ENCODE results near the gene ALG8. TPM values are rescaled to one million over a fixed set of nuclear protein-coding genes. Genes with fewer than 3 reads are reported as not detected.
A peak's percentile ranks its signal among the peaks of the same experiment; 100 is the strongest.

The ALG8 gene
- total RNA-seq, 6 experiments from 2014 or later, result 22.0 to 38.0 (median 30.3) TPM

DNA sequence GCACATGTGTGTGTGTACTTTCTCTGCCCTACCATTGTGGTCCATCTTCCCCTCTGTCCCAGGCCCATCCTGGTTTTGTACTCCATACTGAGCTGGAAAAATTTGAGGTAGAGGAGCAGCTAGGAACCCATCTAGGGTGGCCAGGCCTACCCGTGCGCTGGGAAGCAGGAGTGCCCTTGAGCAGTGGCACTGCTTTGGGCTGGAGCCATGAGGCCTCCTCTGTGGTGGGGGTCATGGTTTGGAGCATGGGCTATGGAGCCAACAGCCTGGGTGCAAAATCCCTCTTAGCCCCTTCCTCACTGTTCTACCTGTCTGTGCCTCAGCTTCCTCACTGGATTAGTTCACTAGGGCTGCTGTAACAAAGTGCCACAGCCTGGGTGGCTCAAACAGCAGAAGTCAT lies 21.9 kb upstream of the ALG8 start:
- intact Hi-C loops (cut with DNase I), result no loop called here
- Histone ChIP-seq H3K27me3 (no peaks in the 10 kb centered on the region), H3K36me3 (no peaks in the 10 kb centered on the region), H3K4me3 (no peak overlapping the region), H3K9me3 (no peaks in the 10 kb centered on the region), H3K27ac (peak overlapping the region in 2 of 3 donors; percentile 60 to 91), H3K4me1 (peaks cover 0 to 81% (median 35%) of the 10 kb centered on the region in 4 donors)
- no peak for TF ChIP-seq POLR2A (IDR thresholded peaks at IDR 0.05)
- TF ChIP-seq, protein P1, sequence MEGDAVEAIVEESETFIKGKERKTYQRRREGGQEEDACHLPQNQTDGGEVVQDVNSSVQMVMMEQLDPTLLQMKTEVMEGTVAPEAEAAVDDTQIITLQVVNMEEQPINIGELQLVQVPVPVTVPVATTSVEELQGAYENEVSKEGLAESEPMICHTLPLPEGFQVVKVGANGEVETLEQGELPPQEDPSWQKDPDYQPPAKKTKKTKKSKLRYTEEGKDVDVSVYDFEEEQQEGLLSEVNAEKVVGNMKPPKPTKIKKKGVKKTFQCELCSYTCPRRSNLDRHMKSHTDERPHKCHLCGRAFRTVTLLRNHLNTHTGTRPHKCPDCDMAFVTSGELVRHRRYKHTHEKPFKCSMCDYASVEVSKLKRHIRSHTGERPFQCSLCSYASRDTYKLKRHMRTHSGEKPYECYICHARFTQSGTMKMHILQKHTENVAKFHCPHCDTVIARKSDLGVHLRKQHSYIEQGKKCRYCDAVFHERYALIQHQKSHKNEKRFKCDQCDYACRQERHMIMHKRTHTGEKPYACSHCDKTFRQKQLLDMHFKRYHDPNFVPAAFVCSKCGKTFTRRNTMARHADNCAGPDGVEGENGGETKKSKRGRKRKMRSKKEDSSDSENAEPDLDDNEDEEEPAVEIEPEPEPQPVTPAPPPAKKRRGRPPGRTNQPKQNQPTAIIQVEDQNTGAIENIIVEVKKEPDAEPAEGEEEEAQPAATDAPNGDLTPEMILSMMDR (IDR thresholded peaks at IDR 0.05), result no peak
- no CpG with 5 or more reads among the region's 2 CpGs for WGBS (ENCODE audit: insufficient coverage, low coverage, low lambda C conversion rate, missing lambda C conversion rate)
- ATAC-seq (no peak), DNase-seq (no peak)

DNA sequence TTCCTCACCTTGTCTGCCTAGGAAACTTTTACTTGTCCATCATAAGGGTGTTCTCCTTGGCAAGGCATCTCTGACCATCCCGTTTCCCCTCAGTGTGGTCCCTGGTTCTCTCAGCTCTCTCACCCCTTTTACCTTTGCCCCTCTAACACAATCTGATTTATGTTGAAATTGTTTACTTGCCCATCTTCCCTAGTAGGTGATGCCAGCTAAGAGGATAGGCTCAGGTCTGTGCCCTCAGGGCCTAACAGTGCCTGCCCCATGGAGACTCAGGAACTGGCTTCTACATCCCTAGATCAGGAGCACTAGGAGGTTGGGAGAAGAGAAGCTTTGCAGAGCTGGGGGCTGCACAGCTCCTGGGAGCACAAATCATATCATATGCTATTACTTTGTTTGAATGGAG lies 21.1 kb upstream of the ALG8 start:
- TF ChIP-seq, protein P1 (IDR thresholded peaks at IDR 0.05), result no peak
- no peak for TF ChIP-seq POLR2A (IDR thresholded peaks at IDR 0.05)
- peak in 2 of 3 donors; percentile 67 to 69 for DNase-seq
- peak overlapping the region; percentile 34 to 91 (median 60) for H3K27ac ChIP-seq
- peaks cover 0 to 87% (median 38%) of the 10 kb centered on the region in 4 donors for H3K4me1 ChIP-seq
- no peaks in the 10 kb centered on the region for H3K9me3 ChIP-seq
- no peak overlapping the region for H3K4me3 ChIP-seq
- intact Hi-C loops (cut with DNase I), result no loop called here
- 0% methylated on average over 1 of the region's 1 CpG for WGBS (ENCODE audit: insufficient coverage, low coverage, low lambda C conversion rate, missing lambda C conversion rate)
- no peaks in the 10 kb centered on the region for H3K36me3 ChIP-seq
- no peaks in the 10 kb centered on the region for H3K27me3 ChIP-seq
- ATAC-seq, result peak; percentile 51 to 69 (median 62)

DNA sequence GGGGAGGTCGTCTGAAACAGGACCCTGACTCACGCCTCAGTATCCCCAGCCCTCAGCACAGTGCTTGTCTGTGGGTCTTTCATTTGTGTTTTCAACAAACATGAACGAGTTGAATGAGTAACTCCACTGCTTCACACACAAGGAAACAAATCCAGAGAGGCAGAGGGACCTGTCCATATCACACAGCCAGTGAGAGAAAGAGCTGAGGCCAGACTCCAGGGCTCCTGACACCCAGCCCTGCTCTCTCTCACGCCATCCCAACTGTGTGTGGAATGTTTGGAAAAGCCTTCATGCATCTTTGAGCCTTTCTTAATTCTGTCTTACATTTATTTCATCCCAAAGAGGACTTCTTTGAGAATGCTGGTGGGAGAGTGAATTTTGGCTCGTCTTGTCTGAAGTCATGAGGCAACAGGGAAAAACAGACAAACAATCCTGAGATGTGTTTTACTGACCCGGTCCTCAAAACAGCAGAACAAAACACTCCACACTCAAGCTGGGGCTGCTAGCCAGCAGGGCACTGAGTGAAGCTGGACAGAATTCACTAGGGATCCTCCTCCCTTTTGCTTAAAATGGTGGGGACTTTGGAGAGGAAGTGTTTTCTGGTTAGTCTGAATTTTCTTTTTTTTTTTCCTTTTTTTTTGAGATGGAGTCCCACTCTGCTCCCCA lies 19.7 kb upstream of the ALG8 start:
- no peak overlapping the region for H3K4me3 ChIP-seq
- peaks cover 0 to 95% (median 45%) of the 10 kb centered on the region in 4 donors for H3K4me1 ChIP-seq
- no peaks in the 10 kb centered on the region for H3K27me3 ChIP-seq
- no peaks in the 10 kb centered on the region for H3K9me3 ChIP-seq
- no peak for TF ChIP-seq POLR2A (IDR thresholded peaks at IDR 0.05)
- TF ChIP-seq, protein P1 (IDR thresholded peaks at IDR 0.05), result no peak
- H3K27ac ChIP-seq, result peak overlapping the region; percentile 34 to 91 (median 60)
- intact Hi-C loops (cut with DNase I), result no loop called here
- no peak for ATAC-seq
- WGBS (ENCODE audit: insufficient coverage, low coverage, low lambda C conversion rate, missing lambda C conversion rate), result 41% methylated on average over 6 of the region's 6 CpGs
- no peaks in the 10 kb centered on the region for H3K36me3 ChIP-seq
- DNase-seq, result no peak

DNA sequence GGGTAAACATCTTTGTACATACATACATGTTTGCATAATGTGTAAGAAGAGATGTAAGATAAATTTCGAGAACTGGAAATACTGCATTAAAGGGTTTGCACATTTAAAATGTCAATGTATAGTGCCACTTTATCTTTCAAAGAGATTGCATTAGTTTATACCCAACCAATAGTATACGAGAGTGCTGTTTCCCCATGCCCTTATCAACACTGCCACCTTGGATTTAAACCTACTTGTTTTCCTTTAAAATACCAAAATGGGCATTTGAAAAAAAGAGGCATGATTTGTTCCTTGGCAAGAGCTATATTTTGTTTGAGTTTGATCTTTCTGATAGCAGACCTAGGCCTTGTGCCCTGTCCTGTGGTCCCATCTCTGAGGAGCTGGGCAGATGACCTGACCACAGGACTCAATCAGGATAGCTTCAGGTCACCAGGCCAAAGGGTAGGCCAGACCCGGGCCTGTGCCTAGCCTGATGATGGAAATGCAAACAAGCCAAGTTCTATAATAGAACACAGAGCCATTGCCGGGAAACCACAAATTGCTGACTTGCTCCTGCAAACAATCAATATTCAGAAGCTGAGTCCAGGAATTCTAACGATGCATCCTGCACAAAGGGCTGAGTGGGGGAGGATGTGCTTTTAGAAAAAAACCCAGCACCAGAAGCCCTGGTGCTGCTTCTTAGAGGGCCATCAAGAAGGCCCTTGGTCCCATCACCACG lies 16.9 kb upstream of the ALG8 start:
- no peaks in the 10 kb centered on the region for H3K36me3 ChIP-seq
- peak; percentile 29 for TF ChIP-seq POLR2A (IDR thresholded peaks at IDR 0.05)
- TF ChIP-seq, protein P1 (IDR thresholded peaks at IDR 0.05), result peak in 1 of 4 donors; percentile 8
- 17% methylated on average over 6 of the region's 6 CpGs for WGBS (ENCODE audit: insufficient coverage, low coverage, low lambda C conversion rate, missing lambda C conversion rate)
- peaks cover 0 to 69% (median 34%) of the 10 kb centered on the region in 4 donors for H3K4me1 ChIP-seq
- H3K9me3 ChIP-seq, result no peaks in the 10 kb centered on the region
- no peak overlapping the region for H3K4me3 ChIP-seq
- peak; percentile 83 to 94 (median 93) for ATAC-seq
- intact Hi-C loops (cut with DNase I), result no loop called here
- no peaks in the 10 kb centered on the region for H3K27me3 ChIP-seq
- DNase-seq, result peak; percentile 81 to 94 (median 91)
- peak overlapping the region; percentile 62 to 91 (median 70) for H3K27ac ChIP-seq

Measured in right lobe of liver (tissue), 6 donors.